Panc1 (cell line): ENCODE measurements around the gene CCR5AS.
A peak's percentile ranks its signal among the peaks of the same experiment; 100 is the strongest.

Experiments
- ATAC-seq: fragments of 200-7000 bp; cut with Tn5 transposase; 2 replicates; pipeline ENCODE4 v1.9.1; 2020; ENCODE audit warnings: mild to moderate bottlenecking, moderate library complexity
- BruUV-seq: library from RNA; stranded (reverse); fragments of 400-500 nt; replicated peaks from 2 replicates; lab custom pipeline; 2021; lab: Mats Ljungman, UMichigan
- CTCF ChIA-PET: fragments of 300-600 bp; sonication (Branson Sonifier 250); formaldehyde crosslinking; loops from one replicate; lab custom pipeline; 2022; ENCODE audit warnings: antibody characterized with exemption; lab: Charles Lee
- POLR2A ChIA-PET: fragments of 300-600 bp; sonication (Branson Sonifier 250); formaldehyde crosslinking; loops from one replicate; lab custom pipeline; 2022; ENCODE audit warnings: antibody characterized with exemption; lab: Charles Lee
- DNase-seq: peaks from one replicate; pipeline ENCODE4 v3.0.0-alpha.2; 2010; ENCODE audit warnings: low read depth, low spot score
- H3K27ac ChIP-seq: 2 replicates; pipeline ENCODE4 v1.5.1; 2011; ENCODE audit warnings: mild to moderate bottlenecking, low read length, inconsistent platforms
- H3K27me3 ChIP-seq: fragments of 200-500 bp; sonication (Bioruptor generic); 2 replicates; pipeline ENCODE4 v1.6.0; 2014; ENCODE audit warnings: low read length, inconsistent platforms; ENCODE audit not compliant: control insufficient read depth, insufficient read depth
- H3K36me3 ChIP-seq: fragments of 200-500 bp; sonication (Bioruptor generic); 2 replicates; pipeline ENCODE4 v1.5.1; 2014; ENCODE audit warnings: inconsistent platforms, mild to moderate bottlenecking, low read length, moderate library complexity; ENCODE audit not compliant: control insufficient read depth, insufficient read depth
- H3K4me1 ChIP-seq: 2 replicates; pipeline ENCODE4 v1.5.1; 2011; ENCODE audit warnings: inconsistent platforms, mild to moderate bottlenecking, low read length, moderate library complexity; ENCODE audit not compliant: control insufficient read depth, insufficient read depth
- H3K4me3 ChIP-seq, 2 experiments: 2 replicates each; pipeline ENCODE4 v1.5.1; 2011 to 2012; ENCODE audit warnings: low read depth in 2 of 2, low read length in 2 of 2, mild to moderate bottlenecking in 2 of 2, inconsistent platforms in 1 of 2, moderate library complexity in 1 of 2
- H3K9me3 ChIP-seq: fragments of 200-500 bp; sonication (Bioruptor generic); 2 replicates; pipeline ENCODE4 v1.5.1; 2014; ENCODE audit warnings: low read depth, mild to moderate bottlenecking, inconsistent platforms, low read length, moderate library complexity; ENCODE audit not compliant: control insufficient read depth, insufficient read depth
- CTCF ChIP-seq: fragments of 450-650 bp; IDR thresholded peaks from 2 replicates; pipeline ENCODE4 v1.5.1; 2017; ENCODE audit warnings: mild to moderate bottlenecking
- POLR2AphosphoS5 ChIP-seq: IDR thresholded peaks from 2 replicates; pipeline ENCODE4 v1.6.1; 2012; ENCODE audit warnings: mild to moderate bottlenecking, low read depth, low read length, moderate library complexity
- SIN3A ChIP-seq: IDR thresholded peaks from 2 replicates; pipeline ENCODE4 v1.6.1; 2012; ENCODE audit warnings: low read depth, mild to moderate bottlenecking, low read length, moderate library complexity, borderline replicate concordance; ENCODE audit not compliant: insufficient read depth
- TCF7L2 ChIP-seq: IDR thresholded peaks from 2 replicates; pipeline ENCODE4 v1.6.1; 2011; ENCODE audit warnings: mild to moderate bottlenecking, low read depth, low read length, inconsistent platforms
- in situ Hi-C: cut with HindIII; loops from 2 replicates; pipeline ENCODE4 v1.10.0; 2016; ENCODE audit warnings: low sequenced_read_pairs, low pct_unique_long_range_greater_than_20kb
- intact Hi-C: fragments of 100-400 bp; cut with micrococcal nuclease; formaldehyde crosslinking; loops from one replicate; pipeline ENCODE4 v1.10.0; 2022; ENCODE audit not compliant: unreplicated experiment
- TF ChIP-seq, protein P1 (sequence below), 2 experiments: IDR thresholded peaks; 2 replicates each; pipeline ENCODE4 v1.6.1; 2011 to 2012; ENCODE audit warnings: low read depth in 2 of 2, control low read depth in 1 of 2, low read length in 1 of 2, mild to moderate bottlenecking in 1 of 2, moderate library complexity in 1 of 2; ENCODE audit not compliant: insufficient read depth in 1 of 2

Gene CCR5AS

GRCh38 chr3:46449755-46450552 is 43.1 kb upstream of the CCR5AS start:
- no peak for TF ChIP-seq TCF7L2
- peak; percentile 78 for TF ChIP-seq CTCF
- Histone ChIP-seq H3K27me3 (no peaks in the 10 kb centered on the region), H3K36me3 (no peaks in the 10 kb centered on the region), H3K4me3 (no peak overlapping the region), H3K27ac (no peak overlapping the region), H3K4me1 (no peaks in the 10 kb centered on the region), H3K9me3 (no peaks in the 10 kb centered on the region)
- ChIA-PET CTCF (interaction anchor here (0.6 kb wide), 1 partner anchor 587 kb away, joined by 3 read pairs; no protein-coding TSS in a partner anchor), POLR2A (no interaction called here)
- intact Hi-C loops (no loop called here), in situ Hi-C loops (no loop called here)
- ATAC-seq (no peak), DNase-seq (no peak)
- BruUV-seq = no TSS peak

DNA sequence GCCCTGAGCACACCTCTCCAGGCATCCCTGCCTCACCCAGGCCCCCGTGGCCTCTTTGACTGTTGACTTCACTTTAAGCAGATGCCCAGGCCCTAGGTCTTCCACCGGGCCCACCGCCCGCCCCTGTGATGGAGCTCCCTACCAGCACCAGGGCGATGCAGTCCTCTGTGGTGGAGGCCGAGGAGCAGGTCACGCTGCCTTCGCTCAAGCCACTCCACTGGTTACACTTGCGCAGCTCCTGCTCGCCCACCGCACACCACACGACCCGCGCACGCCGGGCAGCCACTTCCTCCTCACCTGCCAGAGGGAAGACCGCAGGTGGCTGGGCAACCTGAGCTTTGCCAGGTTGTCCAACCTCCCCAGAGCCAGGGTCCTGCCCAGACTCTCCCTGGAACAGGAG is 41.9 kb upstream of the CCR5AS start:
- DNase-seq (no peak), ATAC-seq (no peak)
- intact Hi-C loops = no loop called here
- Histone ChIP-seq H3K27me3 (no peaks in the 10 kb centered on the region), H3K36me3 (no peaks in the 10 kb centered on the region), H3K4me1 (no peaks in the 10 kb centered on the region), H3K4me3 (no peak overlapping the region), H3K9me3 (no peaks in the 10 kb centered on the region), H3K27ac (no peak overlapping the region)
- ChIA-PET CTCF (no interaction called here), POLR2A (no interaction called here)
- no TSS peak for BruUV-seq
- in situ Hi-C loops = no loop called here
- TF ChIP-seq TCF7L2 = no peak
- no peak for TF ChIP-seq SIN3A

- intact Hi-C loops = no loop called here
- POLR2A ChIA-PET = no interaction called here
- H3K36me3 ChIP-seq = no peaks in the 10 kb centered on the region
- CTCF ChIA-PET = no interaction called here
- no peak for TF ChIP-seq TCF7L2
- TF ChIP-seq, protein P1, sequence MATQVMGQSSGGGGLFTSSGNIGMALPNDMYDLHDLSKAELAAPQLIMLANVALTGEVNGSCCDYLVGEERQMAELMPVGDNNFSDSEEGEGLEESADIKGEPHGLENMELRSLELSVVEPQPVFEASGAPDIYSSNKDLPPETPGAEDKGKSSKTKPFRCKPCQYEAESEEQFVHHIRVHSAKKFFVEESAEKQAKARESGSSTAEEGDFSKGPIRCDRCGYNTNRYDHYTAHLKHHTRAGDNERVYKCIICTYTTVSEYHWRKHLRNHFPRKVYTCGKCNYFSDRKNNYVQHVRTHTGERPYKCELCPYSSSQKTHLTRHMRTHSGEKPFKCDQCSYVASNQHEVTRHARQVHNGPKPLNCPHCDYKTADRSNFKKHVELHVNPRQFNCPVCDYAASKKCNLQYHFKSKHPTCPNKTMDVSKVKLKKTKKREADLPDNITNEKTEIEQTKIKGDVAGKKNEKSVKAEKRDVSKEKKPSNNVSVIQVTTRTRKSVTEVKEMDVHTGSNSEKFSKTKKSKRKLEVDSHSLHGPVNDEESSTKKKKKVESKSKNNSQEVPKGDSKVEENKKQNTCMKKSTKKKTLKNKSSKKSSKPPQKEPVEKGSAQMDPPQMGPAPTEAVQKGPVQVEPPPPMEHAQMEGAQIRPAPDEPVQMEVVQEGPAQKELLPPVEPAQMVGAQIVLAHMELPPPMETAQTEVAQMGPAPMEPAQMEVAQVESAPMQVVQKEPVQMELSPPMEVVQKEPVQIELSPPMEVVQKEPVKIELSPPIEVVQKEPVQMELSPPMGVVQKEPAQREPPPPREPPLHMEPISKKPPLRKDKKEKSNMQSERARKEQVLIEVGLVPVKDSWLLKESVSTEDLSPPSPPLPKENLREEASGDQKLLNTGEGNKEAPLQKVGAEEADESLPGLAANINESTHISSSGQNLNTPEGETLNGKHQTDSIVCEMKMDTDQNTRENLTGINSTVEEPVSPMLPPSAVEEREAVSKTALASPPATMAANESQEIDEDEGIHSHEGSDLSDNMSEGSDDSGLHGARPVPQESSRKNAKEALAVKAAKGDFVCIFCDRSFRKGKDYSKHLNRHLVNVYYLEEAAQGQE (IDR thresholded peaks at IDR 0.05; ENCODE audit: insufficient read depth in 1 of 2, low read depth in 2 of 2, low read length in 1 of 2) = no peak
- no peak for TF ChIP-seq POLR2AphosphoS5
- no peak for TF ChIP-seq CTCF
- no peak for TF ChIP-seq SIN3A
- H3K27me3 ChIP-seq = no peaks in the 10 kb centered on the region
- no peak for DNase-seq
- ATAC-seq = no peak
- in situ Hi-C loops = no loop called here
- no TSS peak for BruUV-seq
- H3K27ac ChIP-seq = no peak overlapping the region
- no peak overlapping the region for H3K4me3 ChIP-seq
- H3K9me3 ChIP-seq = no peaks in the 10 kb centered on the region
- H3K4me1 ChIP-seq = no peaks in the 10 kb centered on the region
Observed at GRCh38 chr3:46447228-46447985, 40.5 kb upstream of the CCR5AS start.
